IMR-90 (cell line): ENCODE data around the gene STAP2. TPM values are rescaled to one million over a fixed set of nuclear protein-coding genes. Genes with fewer than 3 reads are reported as not detected.

Experiments used
- ATAC-seq: fragments of 200-7000 bp; cut with Tn5 transposase; 2 replicates; pipeline ENCODE4 v1.9.1; 2020; ENCODE audit warnings: low read depth, mild to moderate bottlenecking, moderate library complexity
- BruUV-seq: library from RNA; stranded (reverse); fragments of 400-500 nt; replicated peaks from 2 replicates; lab custom pipeline; 2021; lab: Mats Ljungman, UMichigan
- CTCF ChIA-PET: fragments of 300-600 bp; formaldehyde crosslinking; extraction: SDS; loops from one replicate; lab custom pipeline; 2021; ENCODE audit warnings: antibody characterized with exemption; lab: Yijun Ruan, JAX
- POLR2A ChIA-PET: fragments of 300-600 bp; sonication (Branson Sonifier 250); formaldehyde crosslinking; loops from one replicate; lab custom pipeline; 2022; ENCODE audit warnings: antibody characterized with exemption; ENCODE audit not compliant: unreplicated experiment; lab: Charles Lee
- DNase-seq: peaks from one replicate; pipeline ENCODE4 v3.0.0; 2013
- H2AFZ ChIP-seq: replicated peaks from 2 replicates; pipeline ENCODE3; 2013; ENCODE audit warnings: low read length, mild to moderate bottlenecking; ENCODE audit not compliant: poor library complexity
- H2AK5ac ChIP-seq: 2 replicates; pipeline ENCODE4 v1.6.1; 2013; ENCODE audit warnings: low read depth, low read length, inconsistent platforms
- H2AK9ac ChIP-seq: replicated peaks from 2 replicates; pipeline ENCODE3; 2013; ENCODE audit warnings: mild to moderate bottlenecking, low read depth, low read length, moderate library complexity; ENCODE audit not compliant: poor library complexity
- H2BK120ac ChIP-seq: 2 replicates; pipeline ENCODE4 v1.6.1; 2013; ENCODE audit warnings: low read depth, low read length, inconsistent platforms
- H2BK15ac ChIP-seq: 3 replicates; pipeline ENCODE4 v1.6.1; 2013; ENCODE audit warnings: low read depth, low read length, inconsistent platforms
- H2BK20ac ChIP-seq: 2 replicates; pipeline ENCODE4 v1.6.1; 2013; ENCODE audit warnings: low read depth, mild to moderate bottlenecking, inconsistent platforms, low read length, moderate library complexity
- H2BK5ac ChIP-seq: 2 replicates; pipeline ENCODE4 v1.6.1; 2013; ENCODE audit warnings: mild to moderate bottlenecking, low read depth, low read length, inconsistent platforms; ENCODE audit not compliant: poor library complexity, severe bottlenecking
- H3K14ac ChIP-seq: replicated peaks from 2 replicates; pipeline ENCODE4 v1.6.1; 2013; ENCODE audit warnings: low read depth, low read length, inconsistent platforms
- H3K18ac ChIP-seq: 2 replicates; pipeline ENCODE4 v1.6.1; 2013; ENCODE audit warnings: low read depth, low read length, control low read depth
- H3K23ac ChIP-seq: 2 replicates; pipeline ENCODE4 v1.6.1; 2013; ENCODE audit warnings: low read depth, low read length, inconsistent platforms
- H3K27ac ChIP-seq: 2 replicates; pipeline ENCODE4 v1.5.1; 2013; ENCODE audit warnings: mild to moderate bottlenecking, control low read depth, low read length; ENCODE audit not compliant: insufficient read depth
- H3K27me3 ChIP-seq: 2 replicates; pipeline ENCODE4 v1.6.1; 2013; ENCODE audit warnings: low read length; ENCODE audit not compliant: control insufficient read depth, insufficient read depth
- H3K36me3 ChIP-seq: 2 replicates; pipeline ENCODE4 v1.6.1; 2013; ENCODE audit warnings: low read length, mixed read lengths; ENCODE audit not compliant: control insufficient read depth, insufficient read depth
- H3K4ac ChIP-seq: 2 replicates; pipeline ENCODE4 v1.6.1; 2013; ENCODE audit warnings: low read depth, low read length, inconsistent platforms
- H3K4me1 ChIP-seq: 2 replicates; pipeline ENCODE4 v1.6.1; 2013; ENCODE audit warnings: low read length, mixed read lengths; ENCODE audit not compliant: control insufficient read depth, insufficient read depth
- H3K4me2 ChIP-seq: 2 replicates; pipeline ENCODE4 v1.6.1; 2013; ENCODE audit warnings: low read depth, mild to moderate bottlenecking, control low read depth, low read length, moderate library complexity
- H3K4me3 ChIP-seq: 2 replicates; pipeline ENCODE4 v1.5.1; 2013; ENCODE audit warnings: low read depth, mild to moderate bottlenecking, control low read depth, low read length, moderate library complexity; ENCODE audit not compliant: insufficient read depth
- H3K56ac ChIP-seq: 2 replicates; pipeline ENCODE4 v1.6.1; 2013; ENCODE audit warnings: low read length, inconsistent platforms; ENCODE audit not compliant: insufficient read depth; ENCODE audit errors: extremely low read depth
- H3K79me1 ChIP-seq, 2 experiments: 2 replicates each; pipeline ENCODE4 v1.6.1; 2013; ENCODE audit warnings: low read length in 2 of 2, inconsistent platforms in 1 of 2, low read depth in 1 of 2
- H3K9ac ChIP-seq: 2 replicates; pipeline ENCODE4 v1.6.1; 2013; ENCODE audit warnings: low read depth, low read length, control low read depth
- H3K9me1 ChIP-seq: 2 replicates; pipeline ENCODE4 v1.6.1; 2013; ENCODE audit warnings: low read length, inconsistent platforms; ENCODE audit not compliant: insufficient read depth
- H3K9me3 ChIP-seq: 2 replicates; pipeline ENCODE4 v1.6.1; 2013; ENCODE audit warnings: low read length; ENCODE audit not compliant: control insufficient read depth, insufficient read depth
- H4K20me1 ChIP-seq: 2 replicates; pipeline ENCODE4 v1.6.1; 2013; ENCODE audit warnings: low read length, inconsistent platforms; ENCODE audit not compliant: insufficient read depth
- H4K5ac ChIP-seq: 2 replicates; pipeline ENCODE4 v1.6.1; 2013; ENCODE audit warnings: mild to moderate bottlenecking, low read depth, low read length, control low read depth
- H4K8ac ChIP-seq, 2 experiments: 2 replicates each; pipeline ENCODE4 v1.6.1; 2013; ENCODE audit warnings: low read depth in 2 of 2, low read length in 2 of 2, control low read depth in 1 of 2, inconsistent platforms in 1 of 2
- H4K91ac ChIP-seq: 2 replicates; pipeline ENCODE4 v1.6.1; 2013; ENCODE audit warnings: low read depth, low read length, inconsistent platforms; ENCODE audit not compliant: insufficient read depth
- BHLHE40 ChIP-seq: fragments of 150-350 bp; IDR thresholded peaks from 2 replicates; pipeline ENCODE4 v1.6.1; 2016; ENCODE audit warnings: mild to moderate bottlenecking, low read depth, low read length
- CEBPB ChIP-seq: IDR thresholded peaks from 2 replicates; pipeline ENCODE4 v1.6.1; 2012; ENCODE audit warnings: low read depth, low read length, improper control_type of control experiment
- CHD1 ChIP-seq: IDR thresholded peaks from 2 replicates; pipeline ENCODE4 v1.6.1; 2012; ENCODE audit warnings: low read depth, low read length, improper control_type of control experiment
- ELK1 ChIP-seq: fragments of 150-350 bp; IDR thresholded peaks from 2 replicates; pipeline ENCODE4 v1.6.1; 2016; ENCODE audit warnings: low read depth, mild to moderate bottlenecking, low read length, moderate library complexity, borderline replicate concordance
- FOS ChIP-seq: fragments of 150-350 bp; IDR thresholded peaks from 2 replicates; pipeline ENCODE4 v1.6.1; 2016; ENCODE audit warnings: low read depth, low read length
- MAFK ChIP-seq: IDR thresholded peaks from 2 replicates; pipeline ENCODE4 v1.6.1; 2012; ENCODE audit warnings: low read depth, low read length, improper control_type of control experiment
- MAZ ChIP-seq: IDR thresholded peaks from 2 replicates; pipeline ENCODE4 v1.6.1; 2012; ENCODE audit warnings: low read depth, mild to moderate bottlenecking, low read length, improper control_type of control experiment, moderate library complexity, borderline replicate concordance
- MXI1 ChIP-seq: IDR thresholded peaks from 2 replicates; pipeline ENCODE4 v1.6.1; 2012; ENCODE audit warnings: low read depth, mild to moderate bottlenecking, low read length, moderate library complexity, borderline replicate concordance
- NFE2L2 ChIP-seq: fragments of 150-350 bp; IDR thresholded peaks from 2 replicates; pipeline ENCODE4 v1.6.1; 2016; ENCODE audit warnings: low read depth, mild to moderate bottlenecking, low read length
- POLR2A ChIP-seq: IDR thresholded peaks from 2 replicates; pipeline ENCODE4 v1.6.1; 2012; ENCODE audit warnings: mild to moderate bottlenecking, low read depth, low read length
- RAD21 ChIP-seq: IDR thresholded peaks from 2 replicates; pipeline ENCODE4 v1.6.1; 2012; ENCODE audit warnings: low read length, improper control_type of control experiment
- RCOR1 ChIP-seq: IDR thresholded peaks from 2 replicates; pipeline ENCODE4 v1.6.1; 2012; ENCODE audit warnings: mild to moderate bottlenecking, low read length, improper control_type of control experiment; ENCODE audit not compliant: insufficient replicate concordance
- RFX5 ChIP-seq: IDR thresholded peaks from 2 replicates; pipeline ENCODE4 v1.8.0; 2012; ENCODE audit warnings: low read depth, mild to moderate bottlenecking, low read length, moderate library complexity
- SMC3 ChIP-seq: fragments of 150-350 bp; IDR thresholded peaks from 2 replicates; pipeline ENCODE4 v1.6.1; 2016; ENCODE audit warnings: low read depth, mild to moderate bottlenecking, antibody characterized with exemption, low read length, moderate library complexity
- WGBS, 2 experiments: methylation state at CpG; one replicate each; pipeline versions ENCODE4 v1.1.5 to v1.1.7; 2013; ENCODE audit warnings: missing lambda C conversion rate in 2 of 2; ENCODE audit not compliant: insufficient read length in 1 of 2; ENCODE audit errors: extremely low coverage in 2 of 2; 5-methylcytosine and 5-hydroxymethylcytosine counted together
- dilution Hi-C: fragments of 300-500 bp; cut with HindIII; formaldehyde crosslinking; loops from one replicate; pipeline ENCODE4 v1.14.3; 2018; ENCODE audit warnings: low sequenced_read_pairs; ENCODE audit not compliant: unreplicated experiment
- in situ Hi-C: fragments of 300-500 bp; cut with MboI; formaldehyde crosslinking; loops from 3 replicates; pipeline ENCODE4 v1.14.3; 2019; ENCODE audit warnings: low sequenced_read_pairs, inconsistent platforms, mixed read lengths
- intact Hi-C: fragments of 100-400 bp; cut with micrococcal nuclease; formaldehyde crosslinking; loops from 2 replicates; pipeline ENCODE4 v1.10.0; 2022
- polyA plus RNA-seq, 3 experiments: library from polyadenylated mRNA; depleted of rRNA; stranded (reverse); fragments of >200 nt; gene quantifications; 2 replicates each; pipeline ENCODE4 v1.2.3, GENCODE V29; 2012; ENCODE audit warnings: low replicate concordance in 1 of 3
- total RNA-seq: library from RNA; depleted of rRNA; stranded (reverse); fragments of >200 nt; gene quantifications from 2 replicates; pipeline ENCODE4 v1.2.3, GENCODE V29; 2012
- TF ChIP-seq, protein P1 (sequence below): conservative IDR thresholded peaks from 2 replicates; pipeline ENCODE4 v1.5.1; 2012; ENCODE audit warnings: mild to moderate bottlenecking, low read depth, low read length, improper control_type of control experiment
- TF ChIP-seq, protein P2 (sequence below): fragments of 150-350 bp; IDR thresholded peaks from 2 replicates; pipeline ENCODE4 v1.6.1; 2017; ENCODE audit warnings: mild to moderate bottlenecking, antibody characterized with exemption, low read length, low read depth

The STAP2 gene
- total and polyA plus RNA-seq, 2 of the 4 experiments (the other 2 are of a cell fraction): 1.3 to 3.4 TPM

DNA sequence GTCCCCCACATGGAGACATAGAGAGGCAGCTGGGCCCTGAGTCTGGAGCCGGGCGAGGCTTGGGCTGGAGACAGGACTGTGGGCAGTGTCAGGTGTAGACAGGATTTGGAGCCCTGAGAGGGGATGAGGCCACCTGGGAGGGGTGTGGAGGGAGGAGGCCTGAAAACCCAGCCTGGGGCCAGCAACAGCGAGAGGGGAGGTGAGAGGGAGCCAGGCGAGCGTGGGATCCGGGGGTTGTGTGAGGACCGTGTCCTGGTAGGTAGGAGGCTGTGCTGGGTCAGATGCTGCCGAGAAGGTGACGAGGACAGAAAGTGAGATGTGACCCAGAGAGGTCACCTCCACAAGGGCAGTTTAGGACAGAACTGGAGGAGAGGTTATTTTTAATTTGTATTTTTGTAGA lies 12.1 kb upstream of the STAP2 start:
- no peak overlapping the region for H3K9ac ChIP-seq
- H2BK120ac ChIP-seq: no peak overlapping the region
- H2BK5ac ChIP-seq: no peak overlapping the region
- H3K27me3 ChIP-seq: no peaks in the 10 kb centered on the region
- no peak overlapping the region for H4K8ac ChIP-seq
- intact Hi-C loops: no loop called here
- WGBS, 2 experiments: 100% methylated on average over 6 of the region's 9 CpGs; no CpG with 5 or more reads in 1 of the 2 experiments
- H2AFZ ChIP-seq: no peak overlapping the region
- peaks cover 13% of the 10 kb centered on the region for H3K36me3 ChIP-seq
- H3K9me3 ChIP-seq: no peaks in the 10 kb centered on the region
- no peak overlapping the region for H3K14ac ChIP-seq
- BruUV-seq: no TSS peak
- ATAC-seq (no peak), DNase-seq (no peak)
- in situ Hi-C loops: loop anchor here (5.0 kb wide), 1 partner anchor 83 kb away; no protein-coding TSS in a partner anchor
- no peak overlapping the region for H3K18ac ChIP-seq
- no peaks in the 10 kb centered on the region; the same call in 1 of the 2 replicates for H4K20me1 ChIP-seq
- no peak overlapping the region for H2BK15ac ChIP-seq
- H3K4ac ChIP-seq: no peak overlapping the region
- no peaks in the 10 kb centered on the region for H3K9me1 ChIP-seq
- POLR2A ChIA-PET: no interaction called here
- no peak overlapping the region for H2AK9ac ChIP-seq
- no peak overlapping the region for H3K4me3 ChIP-seq
- no peak overlapping the region for H3K4me2 ChIP-seq
- H3K27ac ChIP-seq: no peak overlapping the region
- H4K91ac ChIP-seq: no peak overlapping the region
- no peak for TF ChIP-seq NFE2L2
- no peak for TF ChIP-seq BHLHE40
- TF ChIP-seq SMC3: no peak
- TF ChIP-seq MAZ: no peak
- TF ChIP-seq RAD21: no peak
- no peak for TF ChIP-seq CHD1
- TF ChIP-seq MXI1: no peak
- TF ChIP-seq, protein P1, sequence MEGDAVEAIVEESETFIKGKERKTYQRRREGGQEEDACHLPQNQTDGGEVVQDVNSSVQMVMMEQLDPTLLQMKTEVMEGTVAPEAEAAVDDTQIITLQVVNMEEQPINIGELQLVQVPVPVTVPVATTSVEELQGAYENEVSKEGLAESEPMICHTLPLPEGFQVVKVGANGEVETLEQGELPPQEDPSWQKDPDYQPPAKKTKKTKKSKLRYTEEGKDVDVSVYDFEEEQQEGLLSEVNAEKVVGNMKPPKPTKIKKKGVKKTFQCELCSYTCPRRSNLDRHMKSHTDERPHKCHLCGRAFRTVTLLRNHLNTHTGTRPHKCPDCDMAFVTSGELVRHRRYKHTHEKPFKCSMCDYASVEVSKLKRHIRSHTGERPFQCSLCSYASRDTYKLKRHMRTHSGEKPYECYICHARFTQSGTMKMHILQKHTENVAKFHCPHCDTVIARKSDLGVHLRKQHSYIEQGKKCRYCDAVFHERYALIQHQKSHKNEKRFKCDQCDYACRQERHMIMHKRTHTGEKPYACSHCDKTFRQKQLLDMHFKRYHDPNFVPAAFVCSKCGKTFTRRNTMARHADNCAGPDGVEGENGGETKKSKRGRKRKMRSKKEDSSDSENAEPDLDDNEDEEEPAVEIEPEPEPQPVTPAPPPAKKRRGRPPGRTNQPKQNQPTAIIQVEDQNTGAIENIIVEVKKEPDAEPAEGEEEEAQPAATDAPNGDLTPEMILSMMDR: no peak
- TF ChIP-seq MAFK: no peak
- TF ChIP-seq POLR2A: no peak
- no peak for TF ChIP-seq CEBPB
- TF ChIP-seq RFX5: no peak
- no peak for TF ChIP-seq ELK1
- no peak for TF ChIP-seq FOS
- TF ChIP-seq RCOR1: no peak
- TF ChIP-seq, protein P2, sequence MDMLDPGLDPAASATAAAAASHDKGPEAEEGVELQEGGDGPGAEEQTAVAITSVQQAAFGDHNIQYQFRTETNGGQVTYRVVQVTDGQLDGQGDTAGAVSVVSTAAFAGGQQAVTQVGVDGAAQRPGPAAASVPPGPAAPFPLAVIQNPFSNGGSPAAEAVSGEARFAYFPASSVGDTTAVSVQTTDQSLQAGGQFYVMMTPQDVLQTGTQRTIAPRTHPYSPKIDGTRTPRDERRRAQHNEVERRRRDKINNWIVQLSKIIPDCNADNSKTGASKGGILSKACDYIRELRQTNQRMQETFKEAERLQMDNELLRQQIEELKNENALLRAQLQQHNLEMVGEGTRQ: no peak
- CTCF ChIA-PET: no interaction called here
- H4K5ac ChIP-seq: no peak overlapping the region
- no peaks in the 10 kb centered on the region for H3K4me1 ChIP-seq
- H2BK20ac ChIP-seq: no peak overlapping the region
- dilution Hi-C loops: no loop called here
- H3K56ac ChIP-seq: no peak overlapping the region
- H3K23ac ChIP-seq: no peak overlapping the region
- H3K79me1 ChIP-seq: peaks cover 0 to 4% of the 10 kb centered on the region in 2 experiments; a peak in 1 of 4 replicates
- H2AK5ac ChIP-seq: no peak overlapping the region
